GM19328 (cell line): ENCODE results near the gene LRRC46.

Source experiments
- ATAC-seq: cut with Tn5 transposase; IDR thresholded peaks from one replicate; pipeline ENCODE4 v1.9.1; 2021; ENCODE audit warnings: mild to moderate bottlenecking, moderate library complexity; ENCODE audit not compliant: unreplicated experiment

LRRC46 gene

GRCh38 chr17:47829870-47830269, 1.6 kb upstream of the LRRC46 start:
- ATAC-seq: no peak

GRCh38 chr17:47830396-47831002, 971 bp upstream of the LRRC46 start:
- ATAC-seq: no peak

GRCh38 chr17:47831934-47832327, 461 bp downstream of the LRRC46 start:
- ATAC-seq: no peak

- ATAC-seq: no peak
These were observed 3.3 kb downstream of the LRRC46 start for GRCh38 chr17:47834756-47835155.

- no peak for ATAC-seq
These were observed 5.1 kb downstream of the LRRC46 start for GRCh38 chr17:47836601-47837000.

- ATAC-seq: no peak
These were observed 6.0 kb downstream of the LRRC46 start for GRCh38 chr17:47837401-47838039.

GRCh38 chr17:47838636-47839035, 7.2 kb downstream of the LRRC46 start:
- no peak for ATAC-seq

GRCh38 chr17:47839071-47839470, 7.6 kb downstream of the LRRC46 start:
- no peak for ATAC-seq

GRCh38 chr17:47840001-47840741, 8.7 kb downstream of the LRRC46 start:
- ATAC-seq: no peak

GRCh38 chr17:47840742-47841487, 9.4 kb downstream of the LRRC46 start, which contains the start of gene SCRN2:
SCRN2 (minus strand) TSS chr17:47841273; CDS start chr17:47840843, 430 bp downstream.
- peak; percentile 65 for ATAC-seq

GRCh38 chr17:47841488-47842291, 10.2 kb downstream of the LRRC46 start:
- no peak for ATAC-seq

- no peak for ATAC-seq
These were observed 11.9 kb downstream of the LRRC46 start for GRCh38 chr17:47843391-47843730.

GRCh38 chr17:47844227-47844626, 12.8 kb downstream of the LRRC46 start:
- ATAC-seq: no peak

- no peak for ATAC-seq
These were observed 13.6 kb downstream of the LRRC46 start for GRCh38 chr17:47844814-47845715.

- ATAC-seq: no peak
These were observed 14.2 kb downstream of the LRRC46 start for GRCh38 chr17:47845716-47846075.

GRCh38 chr17:47846716-47847340, 15.4 kb downstream of the LRRC46 start:
- no peak for ATAC-seq

GRCh38 chr17:47847341-47848197, 16.1 kb downstream of the LRRC46 start:
- no peak for ATAC-seq

GRCh38 chr17:47848198-47848513, 16.7 kb downstream of the LRRC46 start:
- no peak for ATAC-seq

- ATAC-seq: no peak
These were observed 18.9 kb downstream of the LRRC46 start for GRCh38 chr17:47850373-47850691.
